ENCODE data around the gene ZNF554.

- TF ChIP-seq NFRKB (IDR thresholded peaks at IDR 0.05) = no peak
- TF ChIP-seq SUZ12 (IDR thresholded peaks at IDR 0.05) = no peak
- TF ChIP-seq PKNOX1 (IDR thresholded peaks at IDR 0.05) = no peak
- TF ChIP-seq SP1 (IDR thresholded peaks at IDR 0.05) = no peak
- no peak for TF ChIP-seq ZNF384 (IDR thresholded peaks at IDR 0.05)
- TF ChIP-seq FOXA1 (IDR thresholded peaks at IDR 0.05) = no peak
- no peak for TF ChIP-seq FOXM1 (IDR thresholded peaks at IDR 0.05; ENCODE audit: borderline replicate concordance)
These were observed 35.9 kb upstream of the ZNF554 start for GRCh38 chr19:2783781-2784145.

Data from HEK293T (cell line).